GM12801 (cell line): ENCODE measurements around the gene PER2.

Source experiments
- TF ChIP-seq, protein P1 (sequence below): IDR thresholded peaks from one replicate; pipeline ENCODE4 v1.5.1; 2011; ENCODE audit warnings: control low read depth; ENCODE audit not compliant: insufficient read length; ENCODE audit errors: extremely low read depth

PER2 gene

DNA sequence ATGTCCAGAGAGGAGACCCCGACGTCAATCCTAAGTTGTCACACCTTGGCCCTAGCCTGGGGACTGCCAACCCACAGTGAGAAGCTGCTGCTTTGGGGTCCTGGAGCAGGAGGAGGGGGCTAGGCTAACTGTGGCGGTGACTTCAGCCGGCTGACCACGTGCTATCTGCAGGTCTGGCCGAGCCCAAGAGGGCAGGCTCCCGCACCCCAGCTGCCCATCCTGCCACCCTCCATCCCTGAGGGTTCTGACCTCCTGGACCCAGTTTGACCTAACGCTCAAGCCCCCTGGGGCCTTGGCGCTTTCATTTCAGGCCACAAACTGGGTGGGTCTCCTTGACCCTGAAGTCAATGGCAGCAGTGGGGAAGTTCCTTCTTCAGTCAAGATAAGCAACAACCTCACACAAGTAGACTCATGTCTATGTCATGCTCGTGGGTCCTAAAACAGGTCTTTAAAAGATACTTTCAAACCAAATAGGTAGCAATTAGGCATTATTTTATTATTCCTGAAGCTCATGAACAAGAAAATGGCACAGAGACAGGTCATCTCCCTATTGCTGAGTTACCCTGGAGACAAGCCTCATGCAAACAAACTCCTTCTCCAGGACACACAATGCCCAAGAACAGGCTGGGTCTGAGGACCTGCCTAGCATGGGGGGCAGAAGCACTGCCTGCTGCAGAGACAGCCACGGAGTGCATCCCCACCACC, 50.8 kb downstream of the PER2 start:
- TF ChIP-seq, protein P1, sequence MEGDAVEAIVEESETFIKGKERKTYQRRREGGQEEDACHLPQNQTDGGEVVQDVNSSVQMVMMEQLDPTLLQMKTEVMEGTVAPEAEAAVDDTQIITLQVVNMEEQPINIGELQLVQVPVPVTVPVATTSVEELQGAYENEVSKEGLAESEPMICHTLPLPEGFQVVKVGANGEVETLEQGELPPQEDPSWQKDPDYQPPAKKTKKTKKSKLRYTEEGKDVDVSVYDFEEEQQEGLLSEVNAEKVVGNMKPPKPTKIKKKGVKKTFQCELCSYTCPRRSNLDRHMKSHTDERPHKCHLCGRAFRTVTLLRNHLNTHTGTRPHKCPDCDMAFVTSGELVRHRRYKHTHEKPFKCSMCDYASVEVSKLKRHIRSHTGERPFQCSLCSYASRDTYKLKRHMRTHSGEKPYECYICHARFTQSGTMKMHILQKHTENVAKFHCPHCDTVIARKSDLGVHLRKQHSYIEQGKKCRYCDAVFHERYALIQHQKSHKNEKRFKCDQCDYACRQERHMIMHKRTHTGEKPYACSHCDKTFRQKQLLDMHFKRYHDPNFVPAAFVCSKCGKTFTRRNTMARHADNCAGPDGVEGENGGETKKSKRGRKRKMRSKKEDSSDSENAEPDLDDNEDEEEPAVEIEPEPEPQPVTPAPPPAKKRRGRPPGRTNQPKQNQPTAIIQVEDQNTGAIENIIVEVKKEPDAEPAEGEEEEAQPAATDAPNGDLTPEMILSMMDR = no peak

DNA sequence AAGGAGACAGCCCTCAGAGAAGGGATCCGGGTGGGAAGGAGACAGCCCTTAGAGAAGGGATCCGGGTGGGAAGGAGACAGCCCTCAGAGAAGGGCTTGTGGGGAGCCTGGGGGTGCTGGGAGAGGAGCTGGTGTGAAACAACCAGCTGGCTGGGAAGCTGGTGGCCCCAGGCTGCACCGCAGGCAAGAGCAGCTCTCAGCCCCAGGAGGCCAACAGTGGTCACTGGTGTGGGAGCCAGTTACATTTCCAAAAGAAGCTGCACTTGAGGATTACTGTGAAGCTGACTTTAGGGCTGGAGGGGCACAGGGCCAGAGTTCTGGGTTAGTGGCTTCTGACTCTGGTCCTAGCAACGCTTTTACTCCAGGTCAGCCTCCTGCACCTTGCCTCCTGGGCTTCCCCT, 51.8 kb downstream of the PER2 start:
- TF ChIP-seq, protein P1 = no peak

GRCh38 chr2:238235856-238236255, 52.6 kb downstream of the PER2 start:
- TF ChIP-seq, protein P1 = no peak

DNA sequence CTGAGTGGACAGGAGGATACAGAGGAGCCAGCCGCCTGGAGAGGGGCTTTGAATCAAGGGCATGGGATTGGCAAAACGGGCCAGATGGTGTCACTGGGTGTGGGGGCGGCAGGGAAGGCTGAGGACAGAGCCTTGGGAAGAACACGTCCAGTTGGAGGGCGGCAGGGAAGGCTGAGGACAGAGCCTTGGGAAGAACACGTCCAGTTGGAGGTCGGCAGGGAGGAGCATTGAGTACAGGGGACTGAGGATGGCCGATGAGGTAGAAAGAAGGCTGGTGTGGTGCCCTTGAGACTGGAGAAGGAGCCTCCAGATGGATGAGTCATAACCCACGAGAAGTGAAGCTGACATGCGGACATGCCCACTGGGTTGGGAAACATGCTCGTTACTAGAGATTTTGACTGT, 53.1 kb downstream of the PER2 start:
- TF ChIP-seq, protein P1 = no peak

DNA sequence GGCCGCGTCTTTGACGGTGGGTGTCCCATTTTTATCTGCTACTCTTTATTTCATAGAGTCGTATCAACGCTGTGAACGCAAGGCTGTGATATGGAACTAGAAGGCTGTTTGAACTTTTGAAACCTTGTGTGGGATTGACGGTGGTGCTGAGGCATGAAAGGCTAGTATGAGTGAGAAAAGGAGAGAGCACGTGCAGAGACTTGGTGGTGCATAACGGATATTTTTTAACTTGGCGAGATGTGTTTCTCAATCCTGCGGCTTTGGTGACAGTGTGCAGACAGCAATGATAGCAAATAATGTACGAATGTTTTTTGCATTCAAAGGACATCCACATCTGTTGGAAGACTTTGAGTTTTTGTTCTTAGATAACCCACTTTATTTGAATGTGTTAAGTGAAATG, 54.8 kb downstream of the PER2 start:
- TF ChIP-seq, protein P1 = no peak

DNA sequence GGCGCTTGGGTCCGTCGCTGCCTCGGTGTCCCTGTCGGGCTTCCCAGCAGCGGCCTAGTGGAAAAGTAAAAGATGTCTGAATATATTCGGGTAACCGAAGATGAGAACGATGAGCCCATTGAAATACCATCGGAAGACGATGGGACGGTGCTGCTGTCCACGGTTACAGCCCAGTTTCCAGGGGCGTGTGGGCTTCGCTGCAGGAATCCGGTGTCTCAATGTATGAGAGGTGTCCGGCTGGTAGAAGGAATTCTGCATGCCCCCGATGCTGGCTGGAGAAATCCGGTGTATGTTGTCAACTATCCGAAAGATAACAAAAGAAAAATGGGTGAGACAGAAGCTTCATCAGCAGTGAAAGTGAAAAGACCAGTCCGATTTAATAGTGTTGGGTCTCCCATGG, 56.6 kb downstream of the PER2 start:
- TF ChIP-seq, protein P1 = no peak

DNA sequence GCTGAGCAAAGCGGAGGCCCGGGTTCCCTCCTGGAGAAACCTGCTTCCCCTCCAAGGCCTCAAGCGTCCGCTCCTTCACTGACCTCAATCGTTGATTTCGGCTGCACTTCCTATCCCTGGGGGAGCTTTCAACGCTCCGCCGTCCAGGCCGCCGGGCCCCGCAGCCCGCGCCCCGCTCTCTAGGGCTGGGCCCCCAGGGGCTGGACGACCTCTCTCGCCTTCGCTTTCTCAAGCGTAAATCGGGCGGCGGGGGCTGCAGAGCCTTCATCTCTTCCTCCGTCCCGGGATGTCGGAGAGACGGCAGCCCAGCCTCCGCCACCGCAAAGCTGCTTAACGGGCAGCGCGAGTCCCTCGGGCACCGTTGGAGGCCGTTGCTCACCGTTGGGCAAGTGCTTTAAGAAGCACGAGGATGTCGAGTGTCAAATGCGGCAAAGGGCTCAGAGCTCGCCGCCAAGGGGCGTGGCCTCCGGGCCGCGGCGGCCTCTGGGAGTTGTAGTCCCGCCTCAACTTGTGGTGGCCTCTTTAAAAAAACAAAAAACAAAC, 57.1 kb downstream of the PER2 start:
- TF ChIP-seq, protein P1 = no peak

- TF ChIP-seq, protein P1 = no peak
These were observed 57.7 kb downstream of the PER2 start for GRCh38 chr2:238230699-238231098.
